GM23338 (cell line): ENCODE results near the gene GABBR1.

Experiments used
- CREB1 ChIP-seq: fragments of 250-450 bp; sonication (Bioruptor Pico); IDR thresholded peaks from 2 replicates; pipeline ENCODE4 v1.5.0; 2020; ENCODE audit warnings: low read depth, mild to moderate bottlenecking, moderate library complexity
- CTCF ChIP-seq, 2 experiments: fragments of 200-600 bp in 1 of 2; sonication (generic) in 1 of 2; conservative IDR thresholded peaks; 2 replicates each; pipeline versions ENCODE4 v1.5.1 to v1.6.1; 2016 to 2017; ENCODE audit warnings: antibody characterized with exemption in 2 of 2, low read depth in 2 of 2, mild to moderate bottlenecking in 2 of 2, moderate library complexity in 1 of 2
- ETS1 ChIP-seq: IDR thresholded peaks from 2 replicates; pipeline ENCODE4 v1.6.1; 2016; ENCODE audit warnings: antibody characterized with exemption
- EZH2 ChIP-seq: fragments of 200-600 bp; sonication (generic); IDR thresholded peaks from one replicate; pipeline ENCODE4 v1.8.0; 2017; ENCODE audit warnings: antibody characterized with exemption, mild to moderate bottlenecking, low read depth; ENCODE audit not compliant: unreplicated experiment
- EZH2phosphoT487 ChIP-seq: fragments of 200-600 bp; sonication (generic); IDR thresholded peaks from one replicate; pipeline ENCODE4 v1.8.1; 2018; ENCODE audit warnings: antibody characterized with exemption; ENCODE audit not compliant: unreplicated experiment
- JUNB ChIP-seq: IDR thresholded peaks from one replicate; pipeline ENCODE4 v1.6.1; 2016; ENCODE audit warnings: antibody characterized with exemption; ENCODE audit not compliant: unreplicated experiment
- POLR2AphosphoS5 ChIP-seq: IDR thresholded peaks from 2 replicates; pipeline ENCODE4 v1.6.1; 2016; ENCODE audit warnings: antibody characterized with exemption, low read depth
- REST ChIP-seq: IDR thresholded peaks from one replicate; pipeline ENCODE4 v1.6.1; 2018; ENCODE audit warnings: antibody characterized with exemption; ENCODE audit not compliant: unreplicated experiment
- STAT1 ChIP-seq: IDR thresholded peaks from one replicate; pipeline ENCODE4 v1.6.1; 2016; ENCODE audit warnings: antibody characterized with exemption; ENCODE audit not compliant: unreplicated experiment
- ZNF114 ChIP-seq: fragments of 250-450 bp; sonication (Bioruptor Pico); IDR thresholded peaks from 2 replicates; pipeline ENCODE4 v1.5.0; 2020; ENCODE audit warnings: mild to moderate bottlenecking, moderate library complexity
- ZNF462 ChIP-seq: fragments of 250-450 bp; sonication (Bioruptor Pico); IDR thresholded peaks from 2 replicates; pipeline ENCODE4 v1.5.0; 2020; ENCODE audit warnings: mild to moderate bottlenecking, moderate library complexity

GRCh38 chr6:29558439-29559079 lies 74.4 kb downstream of the GABBR1 start:
- TF ChIP-seq CTCF (conservative IDR thresholded peaks at IDR 0.05; ENCODE audit: low read depth in 2 of 2) (no peak), POLR2AphosphoS5 (no peak), EZH2 (no peak), REST (no peak), CREB1 (no peak), EZH2phosphoT487 (no peak), ZNF462 (no peak), JUNB (no peak), ETS1 (no peak), ZNF114 (CRISPR knock-in tag) (no peak), STAT1 (no peak)
